Dedifferentiated amniotic fluid mesenchymal stem cell (primary cell): Measurements from ENCODE around the gene PRM1.

Experiments used
- DNase-seq: peaks from one replicate; pipeline ENCODE4 v3.0.0-alpha.2; 2016; ENCODE audit errors: extremely low spot score

Gene PRM1

GRCh38 chr16:11236461-11237254 lies 44.5 kb downstream of the PRM1 start:
- no peak for DNase-seq

GRCh38 chr16:11235703-11235991 lies 45.5 kb downstream of the PRM1 start:
- no peak for DNase-seq

GRCh38 chr16:11234884-11235702 lies 46.0 kb downstream of the PRM1 start:
- DNase-seq, result no peak

GRCh38 chr16:11233727-11234376 lies 47.3 kb downstream of the PRM1 start:
- DNase-seq, result no peak

GRCh38 chr16:11232852-11233726 lies 48.0 kb downstream of the PRM1 start:
- DNase-seq, result no peak

GRCh38 chr16:11232302-11232851 lies 48.8 kb downstream of the PRM1 start:
- DNase-seq, result no peak

GRCh38 chr16:11231367-11231970 lies 49.7 kb downstream of the PRM1 start:
- no peak for DNase-seq
